ENCODE data around the gene POLG.

The POLG gene

DNA sequence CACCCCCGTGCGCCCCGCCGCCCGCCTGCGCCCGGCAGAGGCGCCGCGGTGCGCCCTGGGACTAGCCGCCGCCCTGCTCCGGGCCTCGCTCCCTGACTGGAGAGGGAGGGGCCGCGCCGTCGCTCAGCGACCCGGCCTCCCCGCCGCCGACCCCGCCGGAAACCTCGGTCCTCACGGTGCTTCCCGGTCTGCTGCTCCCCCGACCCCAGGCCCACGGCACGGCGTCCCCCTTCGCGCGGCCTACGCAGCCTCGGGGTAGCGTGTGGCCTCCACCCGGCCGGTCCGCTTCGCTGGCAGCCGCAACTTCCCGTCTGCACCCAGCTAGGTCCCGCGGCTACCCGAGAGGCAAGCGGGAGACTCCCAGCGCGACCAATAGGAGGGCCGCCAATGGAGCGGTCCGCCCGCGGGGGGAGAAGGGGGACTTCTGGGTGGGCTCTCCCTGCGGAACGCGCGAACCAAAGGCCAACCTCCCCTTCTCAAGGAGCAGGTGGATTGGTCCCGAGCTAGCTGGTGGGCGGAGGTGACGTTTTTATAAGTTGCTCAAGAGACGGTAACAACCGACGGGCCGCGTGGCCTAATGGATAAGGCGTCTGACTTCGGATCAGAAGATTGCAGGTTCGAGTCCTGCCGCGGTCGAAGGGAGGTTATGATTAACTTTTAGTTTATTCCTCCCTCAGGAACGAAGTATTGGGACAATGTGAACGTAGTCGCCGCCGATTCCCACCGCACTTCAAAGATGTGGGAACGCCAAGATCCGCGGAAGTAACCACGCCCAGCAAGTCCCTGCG, at the start of gene POLG:
POLG (minus strand) TSS at position 315 of the 788 bp plus-strand sequence. CDS start 1,070 bp downstream, outside the sequence.
- H3K4me1 Mint-ChIP-seq, result peaks cover 36 to 45% of the 10 kb centered on the region in 2 donors
- H3K4me3 Mint-ChIP-seq, result peak within 1 kb of the TSS; percentile 87 to 93
- DNase-seq, result peak; percentile 99
- H3K27ac Mint-ChIP-seq, result peak within 1 kb of the TSS; percentile 100
- peak; percentile 90 for ATAC-seq (replicated peaks)
- H3K9me3 Mint-ChIP-seq, result peaks cover 2 to 4% of the 10 kb centered on the region in 2 donors
- H3K27me3 Mint-ChIP-seq, result peaks cover 7 to 8% of the 10 kb centered on the region in 2 donors
- peaks cover 29 to 33% of the 10 kb centered on the region in 2 donors for H3K36me3 Mint-ChIP-seq

DNA sequence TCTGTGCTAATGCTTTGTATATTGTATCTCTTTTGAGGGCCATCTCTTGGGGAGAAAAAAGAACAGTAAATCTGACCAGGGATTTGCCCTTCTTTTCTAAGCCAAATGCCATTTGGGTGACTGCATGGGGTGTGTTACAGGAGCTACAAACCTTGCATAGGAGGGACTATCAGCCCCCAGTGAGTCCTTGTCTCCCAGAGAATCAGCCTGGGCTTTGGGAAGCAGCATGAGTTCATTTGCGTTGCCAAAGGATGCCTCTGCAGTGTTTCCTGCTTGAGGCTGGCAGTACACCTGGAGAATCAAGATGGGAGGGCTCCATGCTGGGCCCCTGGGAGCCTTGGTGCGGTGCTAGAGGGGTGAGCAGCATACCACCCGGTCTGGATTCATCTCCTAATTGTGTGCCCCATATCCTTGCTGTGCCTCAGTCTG, 49.6 kb upstream of the POLG start:
- Mint-ChIP-seq H3K9me3 (no peaks in the 10 kb centered on the region), H3K27me3 (peaks cover 48 to 66% of the 10 kb centered on the region in 2 donors), H3K4me3 (no peak overlapping the region), H3K36me3 (no peaks in the 10 kb centered on the region), H3K27ac (no peak overlapping the region), H3K4me1 (peaks cover 0 to 1% of the 10 kb centered on the region in 2 donors)
- DNase-seq, result no peak
- no peak for ATAC-seq (replicated peaks)

DNA sequence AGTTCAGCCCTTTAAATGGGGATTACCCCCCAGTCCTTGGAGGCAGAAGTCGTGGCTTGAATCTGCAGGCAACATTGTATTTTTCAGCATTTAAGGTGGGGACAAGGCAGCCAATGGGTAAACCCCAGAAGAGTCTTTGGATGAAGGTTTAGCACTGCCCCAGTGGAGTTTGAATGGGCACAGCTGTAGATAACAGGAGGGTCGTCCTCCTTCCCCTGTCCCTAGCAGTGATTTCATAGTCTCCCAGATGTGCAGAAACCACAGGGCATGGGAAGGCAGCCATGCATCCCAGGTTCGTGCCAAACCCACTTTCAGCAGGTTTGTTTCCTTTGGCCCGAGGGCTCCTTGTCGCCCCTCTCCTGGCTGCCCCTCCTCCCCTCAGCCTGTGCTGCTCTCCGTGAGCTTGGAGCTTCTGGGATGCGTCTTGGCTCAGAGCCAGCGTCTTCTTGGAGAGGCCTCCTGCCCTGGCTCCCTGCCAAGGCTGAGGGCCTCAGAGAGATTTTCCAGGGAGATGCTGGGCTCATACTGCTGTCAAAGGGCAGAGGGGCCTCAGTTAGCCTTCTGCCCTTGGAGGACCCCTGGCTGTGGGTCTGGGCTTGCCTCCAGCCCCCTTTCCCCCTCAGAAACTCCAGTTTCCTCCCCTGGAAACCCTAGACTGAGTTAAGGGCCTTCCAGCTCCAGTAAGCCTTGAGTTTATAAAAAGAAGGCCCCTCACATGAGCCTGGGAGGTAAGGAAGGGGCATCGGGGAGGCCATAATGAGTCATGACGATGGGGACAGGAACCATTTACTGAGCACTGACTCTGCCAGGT, 48.9 kb upstream of the POLG start:
- Mint-ChIP-seq H3K27ac (no peak overlapping the region), H3K4me3 (no peak overlapping the region), H3K36me3 (peaks cover 0 to 2% of the 10 kb centered on the region in 2 donors), H3K27me3 (peaks cover 42 to 66% of the 10 kb centered on the region in 2 donors), H3K9me3 (no peaks in the 10 kb centered on the region), H3K4me1 (peaks cover 1 to 4% of the 10 kb centered on the region in 2 donors)
- DNase-seq, result no peak
- no peak for ATAC-seq (replicated peaks)

DNA sequence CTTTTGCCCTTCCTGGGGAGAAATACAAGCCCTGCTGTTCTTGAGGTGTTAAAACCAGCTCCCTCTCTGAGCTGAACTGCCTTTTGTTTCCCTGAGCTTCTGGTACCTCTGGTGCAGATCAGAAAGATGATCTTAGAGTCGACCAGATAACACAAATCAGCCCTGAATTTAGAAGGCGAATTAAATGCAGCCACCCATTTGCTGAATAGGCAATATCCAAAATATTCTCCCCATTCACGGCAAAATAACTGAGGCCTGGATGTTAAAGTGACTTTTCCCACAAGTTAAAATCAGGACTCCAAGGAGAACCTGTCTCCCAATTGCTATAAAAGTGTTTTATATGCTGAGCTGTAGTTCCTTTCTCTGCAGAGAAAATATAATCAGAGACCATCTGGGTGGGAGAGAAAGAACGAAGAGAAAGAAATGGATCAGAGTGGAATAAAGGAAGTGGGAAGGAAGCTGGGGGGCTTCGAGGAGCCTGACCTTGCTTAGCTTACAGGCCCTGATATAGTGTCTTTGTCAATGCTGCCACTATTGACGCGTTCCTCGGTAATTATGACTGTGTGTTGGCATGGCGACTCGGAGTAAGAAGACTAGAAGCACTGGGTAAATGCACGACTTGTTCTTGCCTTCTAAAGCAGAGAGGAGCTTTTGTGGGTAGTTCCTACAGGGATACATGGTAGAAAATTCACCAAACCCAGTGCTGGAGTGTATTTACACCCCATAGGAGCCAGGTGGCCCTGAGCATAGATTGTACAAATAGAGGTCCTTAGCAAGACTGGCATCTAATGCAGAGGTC, 47.5 kb upstream of the POLG start:
- Mint-ChIP-seq H3K4me3 (no peak overlapping the region), H3K27me3 (peaks cover 56 to 81% of the 10 kb centered on the region in 2 donors), H3K9me3 (no peaks in the 10 kb centered on the region), H3K4me1 (peaks cover 1 to 17% of the 10 kb centered on the region in 2 donors), H3K27ac (no peak overlapping the region), H3K36me3 (peaks cover 0 to 2% of the 10 kb centered on the region in 2 donors)
- no peak for ATAC-seq (replicated peaks)
- no peak for DNase-seq

DNA sequence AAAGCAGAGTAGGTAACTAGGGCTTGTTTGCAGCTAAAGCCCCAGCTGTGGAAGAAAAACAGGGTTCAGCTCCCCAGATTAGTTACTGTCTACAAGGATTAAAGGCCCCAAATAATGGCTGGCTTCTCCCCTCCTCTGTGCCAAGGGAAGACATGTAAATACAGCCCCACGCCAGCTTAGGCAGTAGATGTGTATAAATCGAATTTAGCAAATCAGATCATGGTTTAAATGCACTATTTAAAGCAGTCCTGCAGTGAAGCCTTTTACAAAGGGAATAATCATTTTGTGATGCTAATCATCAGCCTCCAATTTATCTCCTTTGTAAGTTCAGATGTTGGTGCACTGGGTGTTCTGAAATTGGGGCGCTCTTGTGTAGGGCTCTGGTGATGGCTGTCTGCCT, 46.7 kb upstream of the POLG start:
- no peaks in the 10 kb centered on the region for H3K9me3 Mint-ChIP-seq
- peaks cover 64 to 88% of the 10 kb centered on the region in 2 donors for H3K27me3 Mint-ChIP-seq
- H3K27ac Mint-ChIP-seq, result no peak overlapping the region

DNA sequence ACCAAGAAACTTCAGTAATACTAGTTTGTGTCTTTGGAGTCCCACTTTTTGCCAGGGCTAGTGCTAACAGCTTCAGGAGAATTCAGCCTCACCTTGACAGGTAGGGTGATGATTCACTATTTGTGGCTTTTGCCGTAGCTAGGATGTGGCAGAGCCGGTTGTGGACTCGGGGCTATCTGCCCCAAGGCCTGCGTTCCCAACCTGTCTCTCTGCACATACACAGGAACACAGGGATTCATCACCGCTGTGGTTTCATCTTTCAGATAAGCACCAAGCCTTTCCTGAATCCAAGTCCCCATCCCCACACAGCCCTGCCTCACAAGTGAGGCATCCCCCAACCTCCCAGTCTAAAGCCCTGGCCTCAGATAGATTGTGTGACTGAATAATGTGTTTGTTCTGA, 45.2 kb upstream of the POLG start:
- H3K27ac Mint-ChIP-seq, result peak overlapping the region; percentile 56
- no peak for DNase-seq
- H3K4me1 Mint-ChIP-seq, result peaks cover 1 to 17% of the 10 kb centered on the region in 2 donors
- H3K9me3 Mint-ChIP-seq, result no peaks in the 10 kb centered on the region
- peaks cover 0 to 2% of the 10 kb centered on the region in 2 donors for H3K36me3 Mint-ChIP-seq
- H3K27me3 Mint-ChIP-seq, result peaks cover 72 to 94% of the 10 kb centered on the region in 2 donors
- ATAC-seq (replicated peaks), result no peak
- peak overlapping the region in 1 of 2 donors; percentile 79 for H3K4me3 Mint-ChIP-seq

More for the DNA sequence above, 46.7 kb upstream of the POLG start:
- no peak for ATAC-seq (replicated peaks)
- peaks cover 0 to 2% of the 10 kb centered on the region in 2 donors for H3K36me3 Mint-ChIP-seq
- no peak overlapping the region for H3K4me3 Mint-ChIP-seq
- peaks cover 1 to 17% of the 10 kb centered on the region in 2 donors for H3K4me1 Mint-ChIP-seq
- no peak for DNase-seq

DNA sequence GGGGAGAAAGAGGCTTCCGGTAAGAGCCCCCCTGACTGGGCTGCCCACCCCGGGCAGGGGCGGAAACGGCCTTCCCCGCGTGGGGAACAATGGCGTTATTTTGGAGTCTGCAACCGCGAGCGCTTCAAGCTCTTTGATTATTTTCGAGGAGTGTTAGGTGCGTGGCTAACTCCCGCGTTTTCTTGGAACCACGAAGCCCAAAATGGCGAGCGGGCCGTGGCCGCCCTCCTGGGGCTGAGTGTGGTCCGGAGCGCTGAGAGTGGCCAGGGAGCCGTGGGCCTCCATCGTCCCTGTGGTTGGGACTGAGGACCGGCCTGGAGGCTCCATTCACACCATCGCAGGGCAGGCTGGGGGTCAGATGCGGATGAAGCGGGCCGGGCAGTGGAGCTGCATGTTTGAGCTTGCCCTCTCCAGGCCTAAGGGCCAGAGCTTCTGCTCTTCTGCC, 44.6 kb upstream of the POLG start:
- Mint-ChIP-seq H3K4me3 (peak overlapping the region; percentile 46 to 79), H3K4me1 (peaks cover 1 to 17% of the 10 kb centered on the region in 2 donors)

DNA sequence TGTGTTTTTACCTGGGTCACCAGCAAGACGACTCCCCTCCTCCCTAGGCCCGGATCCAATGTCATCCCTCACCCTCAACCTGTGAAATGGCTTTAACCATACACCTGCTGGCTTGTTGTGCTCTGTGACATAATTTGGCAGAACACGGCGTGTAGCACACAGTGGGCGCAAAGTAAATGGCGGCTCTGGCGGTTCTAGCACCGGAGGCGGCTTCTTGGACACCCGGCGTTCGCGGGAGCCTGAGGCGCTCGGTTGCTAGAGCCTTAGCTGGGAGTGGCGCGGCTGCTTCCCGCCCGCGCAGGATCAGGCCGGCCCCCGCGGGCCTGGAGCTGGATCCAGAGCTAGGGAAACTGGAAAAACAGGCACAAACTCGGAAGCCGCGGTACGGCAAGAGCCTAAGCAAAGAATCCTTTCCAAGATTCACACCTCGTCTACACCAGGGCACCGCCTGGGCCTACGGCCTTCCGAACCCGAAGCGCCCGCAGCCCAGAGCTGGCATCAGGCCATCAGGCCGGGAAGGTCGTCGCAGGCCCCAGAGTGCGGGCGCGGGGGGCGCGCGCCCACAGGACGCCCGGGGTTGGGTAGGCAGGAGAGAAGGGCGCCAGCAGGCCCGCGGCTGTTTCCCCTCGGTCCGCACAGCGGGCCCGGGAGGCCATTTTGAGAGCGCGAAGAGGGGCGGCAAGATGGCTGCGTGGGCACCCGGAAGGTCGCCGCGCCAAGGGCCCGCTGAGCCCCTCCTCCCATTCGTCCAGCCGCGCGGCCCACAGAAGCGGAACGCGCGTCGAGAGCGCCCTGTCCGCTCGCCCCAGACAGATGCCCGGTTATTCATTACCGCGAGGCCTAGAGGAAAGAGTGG, 43.9 kb upstream of the POLG start:
- DNase-seq (no peak), ATAC-seq (replicated peaks) (peak; percentile 25 to 27)
- peaks cover 0 to 2% of the 10 kb centered on the region in 2 donors for H3K36me3 Mint-ChIP-seq
- no peaks in the 10 kb centered on the region for H3K9me3 Mint-ChIP-seq
- peak overlapping the region; percentile 79 for H3K27ac Mint-ChIP-seq
- H3K4me3 Mint-ChIP-seq, result peak overlapping the region; percentile 69 to 79
- H3K4me1 Mint-ChIP-seq, result peaks cover 1 to 17% of the 10 kb centered on the region in 2 donors
- H3K27me3 Mint-ChIP-seq, result peaks cover 76 to 93% of the 10 kb centered on the region in 2 donors

More for the DNA sequence above, 44.6 kb upstream of the POLG start:
- H3K27me3 Mint-ChIP-seq, result peaks cover 73 to 94% of the 10 kb centered on the region in 2 donors
- DNase-seq, result no peak
- peak overlapping the region; percentile 56 for H3K27ac Mint-ChIP-seq
- no peak for ATAC-seq (replicated peaks)
- H3K9me3 Mint-ChIP-seq, result no peaks in the 10 kb centered on the region
- H3K36me3 Mint-ChIP-seq, result peaks cover 0 to 2% of the 10 kb centered on the region in 2 donors

DNA sequence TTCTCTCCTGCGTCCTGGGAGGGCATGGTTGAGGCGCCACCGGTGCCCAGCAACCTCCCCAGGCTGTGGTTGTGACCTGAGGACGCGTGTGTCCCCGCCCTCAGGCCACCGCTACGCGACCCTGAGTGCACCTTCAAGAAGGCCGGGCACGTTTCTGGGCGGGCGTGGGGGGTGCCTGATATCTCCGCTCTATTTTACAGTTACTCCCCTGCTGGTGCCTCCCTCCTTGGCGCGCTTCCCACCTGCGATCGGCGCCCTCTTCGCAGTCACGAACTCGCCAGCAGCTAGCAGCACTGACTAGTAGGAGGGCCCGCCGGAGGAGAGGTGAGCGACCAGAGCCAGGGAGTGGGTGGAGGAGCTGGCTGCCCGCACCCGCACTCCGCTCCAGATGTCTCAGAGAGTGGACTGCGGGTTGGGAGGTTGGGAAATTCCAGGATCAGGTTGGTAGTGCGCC, 43.2 kb upstream of the POLG start:
- Mint-ChIP-seq H3K27me3 (peaks cover 71 to 90% of the 10 kb centered on the region in 2 donors), H3K4me3 (peak overlapping the region; percentile 69 to 79), H3K27ac (no peak overlapping the region), H3K9me3 (no peaks in the 10 kb centered on the region), H3K36me3 (peaks cover 0 to 2% of the 10 kb centered on the region in 2 donors), H3K4me1 (peaks cover 1 to 17% of the 10 kb centered on the region in 2 donors)
- no peak for ATAC-seq (replicated peaks)
- DNase-seq, result no peak

DNA sequence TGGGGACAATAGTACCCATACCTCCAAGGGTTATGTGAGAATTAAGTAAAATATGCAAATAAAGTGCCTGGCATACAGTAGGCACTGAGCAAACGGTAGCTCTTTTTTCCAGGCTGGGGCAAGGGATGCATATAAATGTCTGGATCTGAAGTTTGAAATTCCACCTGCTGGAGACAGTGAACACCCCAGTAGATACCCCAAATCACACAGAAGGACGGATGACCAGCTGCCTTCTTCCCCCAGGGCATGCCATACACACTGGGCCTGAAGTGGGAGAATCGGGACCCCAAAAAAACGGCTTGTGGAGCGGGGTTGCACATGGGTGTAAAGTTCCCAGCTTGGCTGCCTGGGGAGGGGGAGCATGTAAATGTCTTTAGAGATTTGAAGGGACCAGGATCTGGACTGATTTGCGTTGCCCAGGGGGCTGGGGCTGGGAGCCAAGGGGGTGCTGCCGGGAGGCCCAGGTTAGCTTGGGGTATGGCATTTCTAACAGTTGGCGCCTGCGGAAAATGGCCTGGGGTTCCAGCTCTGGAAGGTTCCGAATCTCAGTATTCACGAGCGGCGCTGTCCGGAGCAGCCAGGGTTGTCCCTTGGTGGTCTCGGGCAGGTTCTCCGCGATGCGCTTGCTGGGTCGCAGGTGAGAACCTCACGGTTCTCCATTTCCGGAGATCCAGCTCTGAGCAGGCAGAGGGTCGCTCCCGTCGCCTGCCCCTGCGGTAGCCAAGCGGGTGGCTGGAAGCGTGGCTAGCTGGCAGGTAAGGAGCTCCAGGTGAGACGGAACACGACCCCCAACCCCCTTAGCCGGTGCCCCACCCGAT, 42.6 kb upstream of the POLG start:
- Mint-ChIP-seq H3K27me3 (peaks cover 70 to 93% of the 10 kb centered on the region in 2 donors), H3K9me3 (no peaks in the 10 kb centered on the region), H3K36me3 (peaks cover 0 to 2% of the 10 kb centered on the region in 2 donors), H3K4me1 (peaks cover 1 to 18% of the 10 kb centered on the region in 2 donors), H3K27ac (peak overlapping the region; percentile 56), H3K4me3 (no peak overlapping the region)
- no peak for DNase-seq
- ATAC-seq (replicated peaks), result no peak

DNA sequence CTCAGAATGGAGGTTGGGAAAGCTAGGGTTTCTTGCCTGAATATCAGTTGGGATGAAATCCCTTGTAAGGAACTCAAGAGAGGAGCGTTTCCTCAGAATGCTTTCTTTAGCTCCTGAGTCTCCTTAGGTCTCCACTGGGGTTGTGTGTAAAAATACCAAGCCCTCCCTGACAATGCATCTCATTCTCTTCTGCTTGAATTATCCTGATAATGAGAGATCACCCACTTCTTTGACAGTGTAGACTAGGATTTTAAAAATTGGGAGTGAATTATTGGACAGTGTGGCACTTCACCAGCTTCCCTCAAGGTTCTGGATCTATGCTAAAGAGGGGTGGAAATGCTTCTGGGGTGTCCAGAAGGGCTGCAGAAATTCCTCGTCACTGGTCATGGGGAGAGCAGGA, 41.8 kb upstream of the POLG start:
- no peak for DNase-seq
- peaks cover 69 to 92% of the 10 kb centered on the region in 2 donors for H3K27me3 Mint-ChIP-seq
- no peak overlapping the region for H3K27ac Mint-ChIP-seq
- peaks cover 0 to 2% of the 10 kb centered on the region in 2 donors for H3K36me3 Mint-ChIP-seq
- H3K4me1 Mint-ChIP-seq, result peaks cover 4 to 26% of the 10 kb centered on the region in 2 donors
- no peaks in the 10 kb centered on the region for H3K9me3 Mint-ChIP-seq
- H3K4me3 Mint-ChIP-seq, result no peak overlapping the region
- no peak for ATAC-seq (replicated peaks)

Measured in stimulated activated naive B cell treated with anti-CD40 and anti-IgM and Interleukin-4, amounts not matched to agents 10 μg/mL and 1 μg/mL and 100 μg/mL, for 72 hours (primary cell).